Posterior vena cava (tissue), 2 donors: Measurements from ENCODE around the gene ATG5. TPM values are rescaled to one million over a fixed set of nuclear protein-coding genes. Genes with fewer than 3 reads are reported as not detected.
"Not testable (repeated sequence)": the region's sequence is repeated elsewhere in the genome, so short reads cannot be mapped to it uniquely, and the experiment has no call there.

Source experiments
- DNase-seq: peaks from one replicate; pipeline ENCODE4 v3.0.0-alpha.2; 2020; ENCODE audit warnings: low spot score
- intact Hi-C, 2 donors: fragments of 100-400 bp; cut with DNase I; formaldehyde crosslinking; loops; one replicate each; pipeline versions ENCODE4 v1.14.1 to v1.14.2; 2022 to 2023
- total RNA-seq, 2 donors: library from RNA; stranded (reverse); fragmentation: NEBNext Ultra II Directional; extraction: Animal tissue kit (Norgen Biotek cat#: 25700); gene quantifications; one replicate each; pipeline ENCODE4 v1.2.1, GENCODE V29; 2021
- donor health status: DM: yes; HTN: yes; CAD: no.
- donor health status: DM: yes; HTN: yes; CAD: no.

The ATG5 gene
- total RNA-seq, 2 donors from 2014 or later, result 28.2 to 29.4 TPM

GRCh38 chr6:106270414-106270813 is 55.1 kb downstream of the ATG5 start:
- intact Hi-C loops, result no loop called here
- no peak for DNase-seq

DNA sequence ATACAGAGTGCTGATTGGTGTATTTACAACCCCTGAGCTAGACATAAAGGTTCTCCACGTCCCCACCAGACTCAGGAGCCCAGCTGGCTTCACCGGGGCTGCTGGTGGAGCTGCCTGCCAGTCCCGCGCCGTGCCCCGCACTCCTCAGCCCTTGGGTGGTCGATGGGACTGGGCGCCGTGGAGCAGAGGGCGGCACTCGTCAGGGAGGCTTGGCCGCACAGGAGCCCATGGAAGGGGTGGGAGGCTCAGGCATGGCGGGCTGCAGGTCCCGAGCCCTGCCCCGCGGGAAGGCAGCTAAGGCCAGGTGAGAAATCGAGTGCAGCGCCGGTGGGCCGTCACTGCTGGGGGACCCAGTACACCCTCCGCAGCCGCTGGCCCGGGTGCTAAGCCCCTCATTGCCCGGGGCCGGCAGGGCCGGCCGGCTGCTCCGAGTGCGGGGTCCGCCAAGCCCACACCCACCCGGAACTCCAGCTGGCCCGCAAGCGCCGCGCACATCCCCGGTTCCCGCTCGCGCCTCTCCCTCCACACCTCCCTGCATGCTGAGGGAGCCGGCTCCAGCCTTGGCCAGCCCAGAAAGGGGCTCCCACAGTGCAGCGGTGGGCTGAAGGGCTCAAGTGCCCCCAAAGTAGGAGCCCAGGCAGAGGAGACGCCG is 56.2 kb downstream of the ATG5 start:
- DNase-seq, result peak; percentile 55
- intact Hi-C loops, result not testable (repeated sequence)

GRCh38 chr6:106268500-106268899 is 57.1 kb downstream of the ATG5 start:
- intact Hi-C loops, DNase-seq: not testable (repeated sequence)

DNA sequence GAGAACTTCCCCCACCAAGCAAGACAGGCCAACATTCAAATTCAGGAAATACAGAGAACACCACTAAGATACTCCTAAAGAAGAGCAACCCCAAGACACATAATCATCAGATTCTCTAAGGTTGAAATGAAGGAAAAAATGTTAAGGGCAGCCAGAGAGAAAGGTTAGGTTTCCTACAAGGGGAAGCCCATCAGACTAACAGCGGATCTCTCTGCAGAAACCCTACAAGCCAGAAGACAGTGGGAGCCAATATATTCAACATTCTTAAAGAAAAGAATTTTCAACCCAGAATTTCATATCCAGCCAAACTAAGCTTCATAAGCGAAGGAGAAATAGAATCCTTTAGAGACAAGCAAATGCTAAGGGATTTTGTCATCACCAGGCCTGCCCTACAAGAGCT is 61.1 kb downstream of the ATG5 start:
- DNase-seq, intact Hi-C loops: not testable (repeated sequence)

DNA sequence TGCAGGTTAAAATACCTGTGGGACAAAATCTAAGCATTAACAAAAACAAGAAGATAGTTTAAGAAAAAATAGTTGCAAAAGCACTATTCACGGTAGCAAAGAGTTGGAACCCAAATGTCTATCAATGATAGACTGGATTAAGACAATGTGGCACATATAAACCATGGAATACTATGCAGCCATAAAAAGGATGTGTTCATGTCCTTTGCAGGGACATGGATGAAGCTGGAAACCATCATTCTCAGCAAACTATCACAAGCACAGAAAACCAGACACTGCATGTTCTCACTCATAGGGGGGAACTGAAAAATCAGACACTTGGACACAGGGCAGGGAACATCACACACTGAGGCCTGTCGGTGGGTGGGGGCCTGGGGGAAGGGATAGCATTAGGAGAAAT is 65.8 kb downstream of the ATG5 start:
- intact Hi-C loops, DNase-seq: not testable (repeated sequence)

DNA sequence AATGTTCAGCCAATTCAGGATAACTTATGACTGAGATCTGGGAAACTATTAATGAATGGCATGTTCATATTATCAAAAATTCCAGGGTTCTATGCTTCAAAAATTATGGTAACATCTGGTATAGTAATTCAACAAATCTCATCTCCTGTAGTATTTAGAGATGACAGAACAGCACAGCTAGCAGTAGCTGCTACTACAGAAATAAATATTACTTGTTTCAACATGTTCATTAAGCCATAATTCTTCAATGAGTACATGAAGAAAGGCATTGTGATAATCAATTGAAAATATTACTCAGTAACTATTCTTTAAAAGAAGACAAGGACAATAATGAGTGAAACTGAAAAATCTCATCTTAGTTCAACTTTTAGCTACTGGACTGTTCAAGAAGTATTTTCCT is 66.8 kb downstream of the ATG5 start:
- intact Hi-C loops, result no loop called here
- DNase-seq, result no peak

DNA sequence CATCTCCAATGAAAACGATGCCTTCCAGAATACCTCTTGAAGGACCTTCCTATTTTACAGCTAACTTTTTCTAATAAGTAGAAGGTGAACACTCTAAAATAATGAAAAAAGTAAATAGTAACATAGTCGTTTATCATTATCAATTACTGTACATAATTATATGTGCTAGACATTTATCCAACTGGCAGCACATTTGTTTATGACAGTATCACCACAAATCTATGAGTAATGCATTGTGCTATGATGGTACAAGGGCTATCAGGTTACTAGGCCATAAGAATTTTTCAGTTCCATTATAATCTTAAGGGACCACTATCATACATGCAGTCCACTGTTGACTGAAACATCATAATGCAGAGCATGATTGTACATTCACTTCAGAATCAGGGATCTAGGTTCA is 68.4 kb downstream of the ATG5 start:
- no peak for DNase-seq
- intact Hi-C loops, result no loop called here

DNA sequence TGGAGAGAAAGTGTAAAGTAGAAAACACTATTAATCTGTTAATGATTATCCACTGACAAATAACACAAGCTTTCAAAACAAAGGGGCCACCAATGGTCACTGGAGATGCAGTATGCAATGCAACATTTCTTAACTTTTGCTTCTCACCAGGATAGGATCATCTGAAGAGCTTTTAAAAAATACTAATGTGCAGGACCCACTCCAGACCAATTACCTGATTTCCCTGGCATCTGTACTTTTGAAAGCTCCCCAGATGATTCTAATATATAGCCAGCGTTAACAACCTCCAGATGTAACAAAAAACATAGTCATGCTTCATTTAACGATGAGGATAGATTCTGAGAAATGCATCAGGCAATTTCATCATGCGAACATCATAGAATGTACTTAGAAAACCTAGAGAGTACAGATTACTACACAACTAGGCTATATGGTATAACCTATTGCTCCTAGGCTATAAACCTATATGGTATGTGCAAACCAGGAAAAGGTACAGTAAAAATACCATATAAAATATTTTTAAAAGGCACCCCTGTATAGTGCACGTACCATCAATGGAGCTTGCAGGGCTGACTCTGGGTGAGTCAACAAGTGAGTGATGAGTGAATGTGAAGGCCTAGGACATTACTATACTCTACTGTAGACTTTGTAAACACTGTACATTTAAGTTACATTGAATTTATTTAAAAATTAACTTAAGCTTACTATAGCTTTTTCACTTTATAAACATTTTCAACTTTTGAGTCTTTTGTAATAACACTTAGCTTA is 69.2 kb downstream of the ATG5 start:
- no peak for DNase-seq
- intact Hi-C loops, result no loop called here

- intact Hi-C loops, result no loop called here
- no peak for DNase-seq
Observed at GRCh38 chr6:106255306-106255705, 70.3 kb downstream of the ATG5 start.

DNA sequence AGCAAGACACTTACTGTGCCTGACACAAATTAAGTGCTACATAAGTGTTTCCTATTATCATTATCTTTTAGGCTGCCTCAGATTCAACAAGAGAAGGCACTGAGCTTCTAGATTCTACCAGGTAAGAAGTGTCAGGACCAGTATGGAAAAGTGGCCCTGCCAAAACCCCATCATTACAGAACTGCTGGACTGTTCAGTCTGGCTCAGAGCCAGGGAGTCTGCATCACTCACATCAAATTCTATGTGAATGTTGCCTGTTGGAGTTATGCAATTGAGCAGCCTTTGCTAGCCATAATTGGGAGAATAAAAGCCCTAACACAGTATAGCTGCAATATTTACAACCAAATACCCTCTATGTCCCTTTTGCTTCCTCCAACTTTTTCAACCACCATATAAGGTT is 70.9 kb downstream of the ATG5 start:
- intact Hi-C loops, result no loop called here

GRCh38 chr6:106253731-106254130 is 71.8 kb downstream of the ATG5 start:
- intact Hi-C loops, result no loop called here
- no peak for DNase-seq

More for the DNA sequence above, 70.9 kb downstream of the ATG5 start:
- DNase-seq, result no peak

GRCh38 chr6:106253172-106253571 is 72.4 kb downstream of the ATG5 start:
- intact Hi-C loops, result no loop called here
- no peak for DNase-seq

DNA sequence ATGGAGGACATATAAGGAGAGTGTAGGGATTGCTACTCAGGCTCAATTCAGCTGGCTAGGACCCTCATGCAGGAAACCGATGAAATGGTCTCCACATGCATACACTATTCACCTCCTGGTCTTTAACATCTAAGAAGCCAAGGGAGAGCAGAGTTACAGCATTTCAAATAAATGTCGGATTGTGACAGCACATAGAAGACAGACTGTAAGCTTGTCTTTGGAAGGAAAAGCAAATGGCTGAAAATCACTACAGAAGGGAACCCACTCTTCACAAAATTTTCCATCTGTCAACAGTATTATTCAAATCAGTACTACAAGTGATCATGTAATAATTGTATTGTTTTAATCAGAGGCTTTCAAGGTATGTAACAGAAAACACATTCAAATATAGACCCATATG is 72.9 kb downstream of the ATG5 start:
- DNase-seq, result no peak
- intact Hi-C loops, result no loop called here

- intact Hi-C loops, result not testable (repeated sequence)
Observed at GRCh38 chr6:106251531-106252255, 73.9 kb downstream of the ATG5 start.

DNA sequence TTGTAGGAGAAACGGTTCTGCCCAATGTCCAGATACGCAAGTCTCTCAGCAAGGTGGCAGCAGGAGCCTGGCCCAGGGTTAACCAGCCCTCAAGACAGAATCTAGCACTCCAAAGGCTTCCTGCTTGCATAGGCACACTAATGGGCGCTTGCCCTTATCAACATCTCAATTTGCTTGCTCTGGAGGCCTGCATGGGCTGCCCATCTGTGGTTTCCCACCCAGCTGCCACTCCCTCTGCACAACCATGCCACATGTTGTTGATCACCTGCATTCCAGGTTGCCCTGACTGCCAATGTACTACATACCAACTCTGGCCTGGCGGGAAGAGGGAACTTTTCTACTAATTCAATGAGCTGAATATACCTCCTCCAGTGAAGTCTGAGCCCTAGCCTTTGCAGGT is 74.6 kb downstream of the ATG5 start:
- DNase-seq, result no peak
- intact Hi-C loops, result no loop called here

More at GRCh38 chr6:106251531-106252255, 73.9 kb downstream of the ATG5 start:
- not testable (repeated sequence) for DNase-seq

DNA sequence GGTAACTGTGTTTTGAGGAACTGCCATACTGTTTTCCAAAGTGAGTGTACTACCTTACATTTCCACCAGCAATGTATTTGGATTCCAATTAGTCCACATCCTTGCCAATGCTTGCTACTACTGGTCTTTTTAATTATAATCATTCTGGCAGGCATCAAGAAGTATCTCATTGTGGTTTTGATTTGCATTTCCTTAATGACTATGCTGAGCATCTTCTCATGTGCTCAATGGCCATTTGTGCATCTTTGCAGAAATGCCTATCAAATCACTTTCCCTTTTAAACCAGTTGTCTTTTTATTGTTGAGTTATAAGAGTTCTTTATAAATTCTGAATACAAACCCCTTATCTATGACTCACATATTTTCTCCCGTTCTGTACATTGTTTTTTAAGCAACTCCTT is 75.9 kb downstream of the ATG5 start:
- intact Hi-C loops, result no loop called here

DNA sequence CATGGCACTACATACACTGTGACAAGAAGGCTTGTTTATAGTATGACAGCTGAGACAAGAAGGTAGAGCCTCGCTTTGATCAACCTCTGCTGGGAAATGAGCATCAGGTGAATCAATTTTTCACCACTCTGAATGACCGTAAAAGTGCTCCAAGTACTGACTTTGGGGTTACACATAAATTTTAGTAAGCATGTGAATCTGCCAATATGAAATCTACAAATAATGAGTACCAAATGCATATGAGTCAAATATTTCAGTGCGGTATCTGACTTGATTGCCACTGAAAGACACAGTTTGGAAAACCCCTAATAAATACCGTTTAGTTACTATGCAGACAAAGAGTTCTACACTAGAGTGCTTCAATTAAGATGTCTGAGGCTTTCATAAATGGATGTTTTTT is 77.8 kb downstream of the ATG5 start:
- DNase-seq, result no peak
- intact Hi-C loops, result no loop called here

More for the DNA sequence above, 75.9 kb downstream of the ATG5 start:
- DNase-seq, result no peak

DNA sequence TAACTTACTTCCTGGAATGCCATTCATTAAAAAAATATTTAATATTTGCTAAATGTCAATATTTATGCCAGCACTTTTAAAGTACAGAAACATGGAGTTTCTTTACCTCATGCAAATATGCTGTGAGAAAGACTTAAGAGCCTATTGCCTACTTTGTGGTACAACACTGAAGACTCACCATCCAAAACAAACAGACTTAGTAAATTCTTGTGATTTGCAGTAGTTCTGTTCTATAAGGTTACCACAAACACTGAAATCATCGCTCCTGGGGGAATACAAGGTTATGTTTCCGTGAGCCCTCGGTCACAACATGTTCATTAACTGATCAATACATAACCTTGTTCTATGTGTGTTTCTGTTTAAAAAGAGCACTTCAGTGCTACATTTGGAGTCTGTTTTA is 78.3 kb downstream of the ATG5 start:
- intact Hi-C loops, result no loop called here
- DNase-seq, result no peak

GRCh38 chr6:106244931-106245330 is 80.6 kb downstream of the ATG5 start:
- intact Hi-C loops, result no loop called here
- no peak for DNase-seq

DNA sequence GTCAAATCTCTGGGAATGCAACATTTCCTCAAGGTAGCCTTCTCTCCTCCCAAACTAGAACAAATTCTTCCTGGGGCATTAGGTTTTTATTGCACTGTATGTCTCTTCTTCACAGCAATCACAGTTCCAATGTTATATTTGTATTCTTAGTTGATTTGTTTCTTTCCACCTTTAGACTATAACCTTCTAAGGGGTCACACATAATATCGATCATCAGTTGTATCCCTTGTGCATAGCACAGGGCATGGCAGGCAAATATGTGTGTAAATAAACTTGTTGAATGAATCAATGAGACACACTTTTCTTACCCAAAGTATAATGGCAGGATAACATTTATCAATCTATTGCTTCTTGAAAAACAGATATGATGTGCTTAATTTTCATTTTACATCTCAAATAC is 81.0 kb downstream of the ATG5 start:
- intact Hi-C loops, result no loop called here
- no peak for DNase-seq
